Kidney epithelial cell (primary cell): ENCODE measurements around the gene NOL4L. TPM values are rescaled to one million over a fixed set of nuclear protein-coding genes. Genes with fewer than 3 reads are reported as not detected.
"Not testable (repeated sequence)": the region's sequence is repeated elsewhere in the genome, so short reads cannot be mapped to it uniquely, and the experiment has no call there.

Experiments
- DNase-seq: peaks from one replicate; pipeline ENCODE4 v3.0.0-alpha.2; 2010; ENCODE audit warnings: low read depth
- H3K27me3 ChIP-seq: 2 replicates; pipeline ENCODE4 v1.6.0; 2011; ENCODE audit warnings: low read length; ENCODE audit not compliant: control insufficient read depth, insufficient read depth
- H3K36me3 ChIP-seq: 2 replicates; pipeline ENCODE4 v1.5.1; 2011; ENCODE audit warnings: low read length; ENCODE audit not compliant: control insufficient read depth, insufficient read depth
- H3K4me3 ChIP-seq: 2 replicates; pipeline ENCODE4 v1.5.1; 2011; ENCODE audit warnings: low read depth, mild to moderate bottlenecking, control low read depth, low read length
- total RNA-seq: library from RNA; depleted of rRNA; stranded (reverse); fragments of >200 nt; gene quantifications from 2 replicates; pipeline ENCODE4 v1.2.3, GENCODE V29; 2015
- TF ChIP-seq, protein P1 (sequence below): IDR thresholded peaks from 2 replicates; pipeline ENCODE4 v1.5.1; 2011; ENCODE audit warnings: mild to moderate bottlenecking, moderate library complexity, low read length, control low read depth, inconsistent platforms; ENCODE audit not compliant: insufficient read depth, poor library complexity, severe bottlenecking

NOL4L gene
- total RNA-seq, 1 donor from 2014 or later, result 31.4 TPM

DNA sequence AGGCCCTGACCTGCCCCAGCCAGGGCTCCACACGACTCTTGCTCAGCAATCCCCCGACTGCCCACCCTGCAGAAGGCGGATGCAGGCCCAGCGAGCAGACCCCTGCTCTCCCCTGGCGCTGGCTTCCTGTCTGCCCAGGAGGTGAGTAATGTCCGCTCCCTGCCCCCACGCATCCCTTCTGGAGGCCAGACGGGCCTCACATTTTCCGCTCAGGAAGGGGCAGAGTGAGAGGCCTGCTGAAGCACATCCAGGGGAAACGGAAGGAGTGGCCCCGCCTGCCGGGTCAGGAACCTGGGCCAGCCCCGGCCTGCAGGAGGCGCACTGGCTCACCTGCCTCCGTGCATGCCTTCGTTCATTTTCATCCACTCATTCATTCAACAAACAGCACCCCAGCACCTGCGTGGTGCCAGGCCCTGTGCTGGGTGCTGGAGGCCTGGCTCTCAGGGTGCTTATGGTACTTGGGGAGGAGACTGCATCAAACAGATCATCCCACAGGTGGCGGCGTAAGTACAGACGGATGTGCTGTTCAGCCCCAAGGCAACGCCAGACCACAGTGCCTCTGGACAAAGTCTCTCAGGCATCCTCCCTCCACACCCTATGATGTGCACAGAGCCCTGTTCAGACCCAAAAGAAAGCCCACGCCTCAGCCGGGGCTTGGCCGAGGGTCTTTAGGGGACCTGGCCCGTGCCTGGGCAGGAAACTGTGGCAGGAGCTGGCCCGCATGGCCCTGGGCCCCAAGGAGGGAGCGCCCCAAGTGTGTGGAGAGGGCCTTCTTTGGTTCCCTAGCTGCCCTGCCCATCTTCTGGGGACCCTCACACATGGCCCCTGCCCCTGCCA is 114.9 kb downstream of the NOL4L start:
- no peak overlapping the region for H3K4me3 ChIP-seq
- H3K27me3 ChIP-seq, result no peaks in the 10 kb centered on the region
- peaks cover 1% of the 10 kb centered on the region for H3K36me3 ChIP-seq
- DNase-seq, result peak; percentile 70
- TF ChIP-seq, protein P1, sequence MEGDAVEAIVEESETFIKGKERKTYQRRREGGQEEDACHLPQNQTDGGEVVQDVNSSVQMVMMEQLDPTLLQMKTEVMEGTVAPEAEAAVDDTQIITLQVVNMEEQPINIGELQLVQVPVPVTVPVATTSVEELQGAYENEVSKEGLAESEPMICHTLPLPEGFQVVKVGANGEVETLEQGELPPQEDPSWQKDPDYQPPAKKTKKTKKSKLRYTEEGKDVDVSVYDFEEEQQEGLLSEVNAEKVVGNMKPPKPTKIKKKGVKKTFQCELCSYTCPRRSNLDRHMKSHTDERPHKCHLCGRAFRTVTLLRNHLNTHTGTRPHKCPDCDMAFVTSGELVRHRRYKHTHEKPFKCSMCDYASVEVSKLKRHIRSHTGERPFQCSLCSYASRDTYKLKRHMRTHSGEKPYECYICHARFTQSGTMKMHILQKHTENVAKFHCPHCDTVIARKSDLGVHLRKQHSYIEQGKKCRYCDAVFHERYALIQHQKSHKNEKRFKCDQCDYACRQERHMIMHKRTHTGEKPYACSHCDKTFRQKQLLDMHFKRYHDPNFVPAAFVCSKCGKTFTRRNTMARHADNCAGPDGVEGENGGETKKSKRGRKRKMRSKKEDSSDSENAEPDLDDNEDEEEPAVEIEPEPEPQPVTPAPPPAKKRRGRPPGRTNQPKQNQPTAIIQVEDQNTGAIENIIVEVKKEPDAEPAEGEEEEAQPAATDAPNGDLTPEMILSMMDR, result peak; percentile 83

- DNase-seq, result no peak
- TF ChIP-seq, protein P1, result no peak
- Histone ChIP-seq H3K27me3 (no peaks in the 10 kb centered on the region), H3K36me3 (peaks cover 4% of the 10 kb centered on the region), H3K4me3 (no peak overlapping the region)
Observed at GRCh38 chr20:32468860-32469259, 116.3 kb downstream of the NOL4L start.

DNA sequence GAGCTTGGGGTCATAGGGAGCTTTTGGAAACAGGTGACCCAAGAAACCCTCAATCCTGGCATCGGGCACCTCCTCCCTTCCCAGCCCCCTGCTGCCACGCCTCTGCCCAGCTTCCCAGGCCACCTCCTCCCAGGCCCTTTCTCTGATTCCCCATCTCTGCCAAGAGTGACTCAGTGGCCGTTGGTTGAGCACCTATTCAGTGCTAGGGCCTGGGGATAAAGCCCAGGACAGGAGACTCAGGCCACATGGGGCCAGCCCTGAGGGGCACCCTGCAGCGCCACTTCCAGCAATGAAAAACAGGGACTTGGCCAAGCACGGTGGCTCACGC is 116.9 kb downstream of the NOL4L start:
- Histone ChIP-seq H3K36me3 (peaks cover 4% of the 10 kb centered on the region), H3K4me3 (no peak overlapping the region), H3K27me3 (no peaks in the 10 kb centered on the region)
- TF ChIP-seq, protein P1, result no peak
- DNase-seq, result no peak

DNA sequence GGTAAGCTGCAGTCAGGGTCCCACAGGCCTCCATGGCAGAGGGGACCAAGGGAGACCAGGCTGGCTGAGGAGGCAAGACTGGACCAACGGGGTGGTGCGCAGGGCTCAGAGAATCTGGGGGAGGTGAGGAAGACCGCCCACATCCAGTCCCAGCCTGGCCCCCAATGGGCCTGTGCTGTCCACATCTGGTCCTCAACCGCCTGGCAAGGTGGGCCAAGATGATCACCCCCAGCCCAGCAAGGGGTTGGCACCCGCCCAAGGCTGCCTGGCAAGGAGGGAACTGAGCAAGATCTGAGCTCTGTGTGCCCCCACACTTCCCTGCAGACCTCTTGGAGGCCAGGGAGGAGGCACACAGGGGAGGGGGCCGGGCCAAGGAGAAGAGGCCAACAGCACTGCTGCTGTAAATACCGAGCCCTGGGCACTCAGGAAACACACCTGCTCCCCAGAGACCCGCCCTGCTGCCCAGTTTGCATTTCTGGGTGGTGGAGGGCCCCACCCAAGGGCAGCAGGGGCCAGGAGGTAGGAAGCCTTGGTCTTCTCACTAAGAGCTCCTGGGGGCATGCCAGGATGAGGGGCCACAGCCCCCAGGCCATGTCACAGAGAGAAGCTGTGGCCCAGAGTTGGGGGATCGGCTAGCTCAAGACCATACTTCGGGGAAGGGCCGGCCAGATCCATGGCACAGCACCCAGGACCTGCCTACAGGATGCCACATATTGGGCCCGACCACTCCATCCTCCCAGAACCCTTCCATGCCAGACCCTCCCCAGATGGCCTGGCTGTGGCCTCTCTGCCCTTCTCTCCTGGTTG is 117.4 kb downstream of the NOL4L start:
- peaks cover 4% of the 10 kb centered on the region for H3K36me3 ChIP-seq
- H3K4me3 ChIP-seq, result no peak overlapping the region
- DNase-seq, result no peak
- TF ChIP-seq, protein P1, result no peak
- no peaks in the 10 kb centered on the region for H3K27me3 ChIP-seq

DNA sequence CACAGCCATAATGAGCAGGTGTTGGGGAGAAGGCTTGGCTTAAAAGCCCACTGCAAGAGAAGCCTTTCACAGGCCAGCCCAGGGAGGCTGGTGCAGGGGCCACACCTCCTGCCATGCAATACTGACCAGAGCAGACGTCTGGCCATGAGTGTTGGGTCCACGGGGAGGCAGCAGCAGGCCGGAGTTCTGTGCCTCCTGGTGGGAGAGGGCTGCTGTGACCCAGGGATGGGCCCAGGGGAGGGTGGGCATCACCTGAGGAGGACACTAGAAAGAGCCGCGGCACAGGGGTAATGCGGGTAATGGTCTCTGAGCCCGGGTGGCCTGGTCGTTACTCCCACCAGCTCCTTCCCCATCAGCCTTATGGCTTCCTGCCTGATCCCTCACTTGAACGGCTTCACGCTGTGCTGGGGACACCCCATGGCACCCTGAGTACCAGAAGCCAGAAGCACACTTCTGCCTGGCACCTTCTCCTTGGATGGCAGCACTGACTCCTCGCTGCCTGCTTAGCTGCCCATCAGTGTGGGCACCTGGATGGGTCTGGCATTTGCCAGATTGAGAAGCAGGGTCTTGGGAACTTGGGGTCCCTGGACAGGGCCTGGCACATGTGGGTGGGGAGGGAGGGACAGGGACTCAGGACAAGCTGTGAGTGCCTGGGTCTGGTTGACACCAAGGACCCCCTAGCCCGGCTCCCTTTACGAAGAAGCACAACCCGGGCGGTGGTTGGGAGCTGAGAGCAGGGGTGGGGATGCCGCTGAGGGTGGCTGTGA is 118.2 kb downstream of the NOL4L start:
- no peaks in the 10 kb centered on the region for H3K27me3 ChIP-seq
- H3K36me3 ChIP-seq, result peaks cover 4% of the 10 kb centered on the region
- TF ChIP-seq, protein P1, result no peak
- no peak for DNase-seq
- H3K4me3 ChIP-seq, result no peak overlapping the region

DNA sequence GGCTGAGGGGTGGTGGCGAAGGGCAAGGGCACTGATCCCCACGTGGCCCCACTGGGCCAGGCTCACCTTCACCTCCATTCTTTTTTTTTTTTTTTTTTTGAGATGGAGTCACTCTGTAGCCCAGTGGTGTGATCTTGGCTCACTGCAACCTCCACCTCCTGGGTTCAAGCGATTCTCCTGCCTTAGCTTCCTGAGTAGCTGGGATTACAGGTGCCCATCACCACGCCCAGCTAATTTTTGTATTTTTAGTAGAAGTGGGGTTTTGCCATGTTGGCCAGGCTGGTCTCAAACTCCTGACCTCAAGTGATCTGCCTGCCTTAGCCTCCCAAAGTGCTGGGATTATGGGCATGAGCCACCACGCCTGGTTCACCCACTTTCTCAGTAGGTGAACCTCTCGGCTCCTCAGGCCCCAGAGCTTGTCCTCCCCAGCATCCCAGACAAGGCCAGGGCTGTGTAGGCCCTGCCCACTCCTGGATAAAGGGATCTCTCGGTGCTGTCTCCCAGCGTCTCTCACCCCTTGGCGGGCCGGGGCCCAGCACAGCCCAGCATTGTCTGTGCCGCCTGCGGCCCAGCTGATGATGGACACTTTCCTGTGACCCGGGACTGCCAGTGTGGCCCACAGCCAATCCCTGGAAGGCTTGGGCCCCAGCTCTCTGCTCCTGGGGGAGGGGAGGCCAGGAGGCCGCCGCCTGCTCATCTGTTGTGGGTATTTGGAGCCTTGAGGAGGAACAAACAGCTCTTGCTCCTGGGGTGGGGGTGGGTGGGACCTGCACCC is 119.0 kb downstream of the NOL4L start:
- not testable (repeated sequence) for H3K36me3 ChIP-seq, DNase-seq, H3K4me3 ChIP-seq

More for the DNA sequence above, 119.0 kb downstream of the NOL4L start:
- not testable (repeated sequence) for H3K27me3 ChIP-seq
